AG09309 (cell line): ENCODE data around the gene IER5L.
A peak's percentile ranks its signal among the peaks of the same experiment; 100 is the strongest.
"Not testable (repeated sequence)": the region's sequence is repeated elsewhere in the genome, so short reads cannot be mapped to it uniquely, and the experiment has no call there.

Source experiments
- DNase-seq: peaks from one replicate; pipeline ENCODE4 v3.0.0-alpha.2; 2010; ENCODE audit warnings: low read depth
- H3K4me3 ChIP-seq: 2 replicates; pipeline ENCODE4 v1.5.1; 2011; ENCODE audit warnings: mild to moderate bottlenecking, low read depth, low read length, moderate library complexity; ENCODE audit not compliant: control insufficient read depth
- CTCF ChIP-seq: IDR thresholded peaks from 2 replicates; pipeline ENCODE4 v1.5.1; 2011; ENCODE audit warnings: mild to moderate bottlenecking, low read depth, low read length, inconsistent platforms; ENCODE audit not compliant: insufficient read depth, control insufficient read depth; ENCODE audit errors: missing control alignments

Gene IER5L

DNA sequence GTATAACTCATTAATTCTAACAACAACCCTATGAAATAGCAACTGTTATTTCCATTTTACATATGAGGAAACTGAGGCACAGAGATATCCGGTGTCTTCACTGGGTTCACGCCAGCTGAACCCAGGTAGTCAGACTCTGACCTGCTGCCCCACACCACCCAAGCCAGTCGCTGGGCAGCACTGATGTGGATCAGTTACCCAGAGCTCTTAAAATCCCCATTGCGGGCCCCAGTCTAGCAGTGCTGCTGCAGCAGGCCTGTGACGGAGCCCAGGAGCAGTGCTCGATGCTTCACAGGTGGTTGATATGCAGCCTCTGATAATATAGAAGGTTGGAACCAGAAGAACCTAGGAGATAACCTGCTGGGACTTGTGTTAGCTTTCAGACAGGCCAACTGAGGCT is 42.6 kb downstream of the IER5L start:
- no peak for TF ChIP-seq CTCF
- no peak overlapping the region for H3K4me3 ChIP-seq
- DNase-seq: no peak

GRCh38 chr9:129133082-129133481 is 45.0 kb downstream of the IER5L start:
- H3K4me3 ChIP-seq: no peak overlapping the region
- DNase-seq: no peak
- no peak for TF ChIP-seq CTCF

DNA sequence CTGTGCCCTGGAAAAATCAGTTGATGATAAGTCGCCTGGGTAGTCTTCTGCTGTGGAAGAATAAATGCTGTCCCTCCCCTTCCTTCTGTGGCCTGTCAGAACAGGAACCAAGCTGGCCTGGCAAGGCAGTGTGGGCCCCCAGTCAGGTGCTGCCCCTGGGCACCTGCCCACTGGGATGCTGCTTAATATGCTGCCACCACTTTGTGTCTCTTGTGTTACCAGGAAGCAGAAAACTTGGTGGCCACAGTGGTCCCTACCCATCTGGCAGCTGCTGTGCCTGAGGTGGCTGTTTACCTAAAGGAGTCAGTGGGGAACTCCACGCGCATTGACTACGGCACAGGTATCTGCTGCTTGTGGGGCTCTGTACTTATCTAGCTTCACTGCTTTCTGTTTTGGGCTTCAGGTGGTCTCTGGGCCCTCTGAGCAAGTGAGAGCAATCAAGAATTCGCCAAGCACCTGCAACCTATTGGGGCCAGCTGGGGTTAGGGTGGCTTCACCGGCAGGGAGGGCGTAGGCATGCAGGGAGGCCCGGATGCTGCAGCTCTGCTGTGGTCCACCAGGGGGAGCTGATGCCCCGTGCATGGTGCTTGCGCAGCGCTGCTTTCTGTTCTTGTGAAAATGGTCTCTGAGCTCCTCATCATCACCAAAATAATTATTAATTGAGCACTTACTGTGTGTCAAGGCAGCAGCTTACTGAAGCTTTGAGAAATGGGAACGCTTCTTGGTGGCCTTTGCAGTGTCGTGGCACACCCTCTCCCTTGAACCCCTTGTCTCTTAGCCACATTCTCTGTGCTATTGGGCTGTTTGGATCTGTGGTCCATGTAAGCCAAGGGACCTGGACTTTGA is 46.5 kb downstream of the IER5L start:
- H3K4me3 ChIP-seq: no peak overlapping the region
- no peak for DNase-seq
- TF ChIP-seq CTCF: peak; percentile 99

DNA sequence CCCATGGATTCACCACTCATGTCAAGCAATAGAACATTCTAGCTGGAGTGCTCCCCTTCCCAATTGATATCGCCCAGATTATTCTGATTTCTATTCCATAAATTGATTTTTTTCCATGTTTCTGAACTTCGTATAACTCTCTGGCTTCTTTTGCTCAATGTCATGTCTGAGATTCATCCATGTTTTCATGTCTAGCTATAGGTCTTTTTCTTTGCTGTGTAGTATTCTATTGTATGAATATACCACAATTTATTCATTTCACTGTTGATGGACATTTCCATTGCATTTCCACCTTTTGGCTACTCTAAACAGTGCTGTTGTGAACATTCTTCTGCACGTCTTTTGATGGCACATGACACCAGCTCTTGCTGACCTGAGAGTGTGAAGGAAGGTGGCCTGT is 47.3 kb downstream of the IER5L start:
- no peak for DNase-seq
- TF ChIP-seq CTCF: no peak
- H3K4me3 ChIP-seq: no peak overlapping the region

- not testable (repeated sequence) for DNase-seq, H3K4me3 ChIP-seq
Observed at GRCh38 chr9:129130271-129130670, 47.8 kb downstream of the IER5L start.

DNA sequence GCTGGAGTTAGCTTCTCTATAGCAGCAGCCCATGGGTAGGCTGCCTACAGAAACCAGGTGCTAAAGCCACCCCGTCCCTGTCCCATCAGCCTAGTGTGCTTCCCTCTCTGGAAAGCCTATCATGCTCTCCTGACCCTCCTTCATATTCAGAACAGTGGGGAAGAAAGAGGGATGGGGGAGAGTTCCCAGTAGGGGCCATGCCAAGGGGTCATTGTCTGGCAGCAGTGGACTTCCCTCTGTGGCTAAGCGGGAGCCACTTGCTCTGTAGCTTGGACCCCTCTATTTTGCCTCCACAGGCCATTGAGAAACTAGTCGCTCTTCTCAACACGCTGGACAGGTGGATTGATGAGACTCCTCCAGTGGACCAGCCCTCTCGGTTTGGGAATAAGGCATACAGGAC is 49.4 kb downstream of the IER5L start:
- TF ChIP-seq CTCF: no peak
- no peak for DNase-seq
- no peak overlapping the region for H3K4me3 ChIP-seq

DNA sequence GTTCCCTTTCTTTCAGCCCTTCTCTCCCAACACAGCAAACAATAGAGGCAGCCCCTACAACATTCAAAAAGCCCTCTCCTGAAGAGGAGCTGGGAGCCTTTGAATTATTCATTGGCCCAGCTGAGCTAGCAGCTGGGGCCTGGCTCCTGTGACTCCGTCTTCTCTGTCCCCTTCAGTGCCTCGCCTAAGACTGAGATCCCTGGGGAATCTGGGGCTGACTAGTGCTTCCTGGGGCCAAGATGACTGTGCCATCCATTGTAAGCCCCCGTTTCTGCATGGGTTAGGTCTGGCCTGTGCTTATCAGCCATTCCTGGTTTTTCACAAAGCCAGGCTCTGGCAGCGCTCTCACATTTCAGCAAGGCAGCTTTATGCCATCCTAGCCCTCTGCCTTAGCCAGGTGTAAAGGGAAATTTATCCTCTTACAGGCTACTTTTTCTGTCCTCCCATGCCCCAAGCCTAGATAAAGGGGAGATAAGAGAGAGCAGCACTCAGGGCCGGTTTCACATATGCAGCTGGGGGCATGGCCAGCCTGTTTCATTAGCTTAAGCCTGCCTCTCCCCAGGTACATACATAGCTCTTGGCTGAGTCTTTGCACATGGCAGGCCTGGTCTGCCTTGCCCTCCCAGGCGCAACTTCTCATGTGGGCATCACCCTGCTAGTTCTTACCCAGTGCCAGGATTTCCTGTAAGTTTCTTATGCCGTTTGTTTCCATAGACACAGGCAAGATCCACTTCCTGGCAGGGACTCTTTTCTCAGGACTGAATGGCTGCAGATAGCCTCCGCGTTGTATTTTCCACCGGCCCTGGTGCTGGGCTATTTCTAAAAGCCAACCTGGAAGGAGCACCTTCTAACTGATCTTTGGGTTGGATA is 51.1 kb downstream of the IER5L start:
- TF ChIP-seq CTCF: no peak
- DNase-seq: no peak
- H3K4me3 ChIP-seq: no peak overlapping the region
